A549 (cell line): Measurements from ENCODE around the gene OBP2A.

Experiments used
- CBX2 ChIP-seq: fragments of 200-600 bp; sonication (generic); IDR thresholded peaks from 2 replicates; pipeline ENCODE4 v1.6.1; 2016; ENCODE audit warnings: low read depth, mild to moderate bottlenecking, borderline replicate concordance
- CEBPB ChIP-seq, 2 experiments: fragments of >200 bp in 1 of 2; sonication (Bioruptor Twin) in 1 of 2; formaldehyde crosslinking in 1 of 2; IDR thresholded peaks; 2 replicates each; pipeline ENCODE4 v1.6.1; 2012 to 2016
- CHD4 ChIP-seq: fragments of 200-600 bp; sonication (generic); IDR thresholded peaks from 2 replicates; pipeline ENCODE4 v1.6.1; 2016; ENCODE audit warnings: antibody characterized with exemption, mild to moderate bottlenecking, borderline replicate concordance
- EHF ChIP-seq: fragments of 250-450 bp; sonication (Bioruptor Pico); IDR thresholded peaks from 2 replicates; pipeline ENCODE4 v1.5.0; 2020; ENCODE audit warnings: mild to moderate bottlenecking
- JUNB ChIP-seq: fragments of >200 bp; sonication (Bioruptor Twin); formaldehyde crosslinking; IDR thresholded peaks from 2 replicates; pipeline ENCODE4 v1.6.1; 2016
- MYC ChIP-seq: IDR thresholded peaks from 2 replicates; pipeline ENCODE4 v1.6.1; 2012; ENCODE audit warnings: mild to moderate bottlenecking, inconsistent platforms, low read length, improper control_type of control experiment, borderline replicate concordance
- POLR2A ChIP-seq: IDR thresholded peaks from 2 replicates; pipeline ENCODE4 v1.6.1; 2012; ENCODE audit warnings: mild to moderate bottlenecking, low read length
- RFX5 ChIP-seq: fragments of 450-650 bp; IDR thresholded peaks from 2 replicates; pipeline ENCODE4 v1.7.1; 2014; ENCODE audit warnings: antibody characterized with exemption, mild to moderate bottlenecking, moderate library complexity
- SMC3 ChIP-seq: fragments of >200 bp; sonication (Bioruptor Twin); formaldehyde crosslinking; IDR thresholded peaks from 3 replicates; pipeline ENCODE4 v1.6.1; 2018; ENCODE audit warnings: inconsistent platforms
- TFCP2L1 ChIP-seq: fragments of 250-450 bp; sonication (Bioruptor Pico); IDR thresholded peaks from 2 replicates; pipeline ENCODE4 v1.5.0; 2021; ENCODE audit warnings: mild to moderate bottlenecking
- TF ChIP-seq, protein P1 (sequence below): fragments of >200 bp; sonication (Bioruptor Twin); formaldehyde crosslinking; IDR thresholded peaks from 3 replicates; pipeline ENCODE4 v1.5.1; 2016
- TF ChIP-seq, protein P2 (sequence below): fragments of 200-600 bp; sonication (generic); IDR thresholded peaks from 2 replicates; pipeline ENCODE4 v1.6.1; 2016; ENCODE audit warnings: antibody characterized with exemption, mild to moderate bottlenecking, moderate library complexity
- TF ChIP-seq, protein P3 (sequence below): fragments of 450-650 bp; IDR thresholded peaks from 2 replicates; pipeline ENCODE4 v1.6.1; 2014; ENCODE audit warnings: antibody characterized with exemption
- TF ChIP-seq, protein P4 (sequence below): fragments of >200 bp; sonication (Bioruptor Twin); formaldehyde crosslinking; IDR thresholded peaks from 3 replicates; pipeline ENCODE4 v1.6.1; 2016

DNA sequence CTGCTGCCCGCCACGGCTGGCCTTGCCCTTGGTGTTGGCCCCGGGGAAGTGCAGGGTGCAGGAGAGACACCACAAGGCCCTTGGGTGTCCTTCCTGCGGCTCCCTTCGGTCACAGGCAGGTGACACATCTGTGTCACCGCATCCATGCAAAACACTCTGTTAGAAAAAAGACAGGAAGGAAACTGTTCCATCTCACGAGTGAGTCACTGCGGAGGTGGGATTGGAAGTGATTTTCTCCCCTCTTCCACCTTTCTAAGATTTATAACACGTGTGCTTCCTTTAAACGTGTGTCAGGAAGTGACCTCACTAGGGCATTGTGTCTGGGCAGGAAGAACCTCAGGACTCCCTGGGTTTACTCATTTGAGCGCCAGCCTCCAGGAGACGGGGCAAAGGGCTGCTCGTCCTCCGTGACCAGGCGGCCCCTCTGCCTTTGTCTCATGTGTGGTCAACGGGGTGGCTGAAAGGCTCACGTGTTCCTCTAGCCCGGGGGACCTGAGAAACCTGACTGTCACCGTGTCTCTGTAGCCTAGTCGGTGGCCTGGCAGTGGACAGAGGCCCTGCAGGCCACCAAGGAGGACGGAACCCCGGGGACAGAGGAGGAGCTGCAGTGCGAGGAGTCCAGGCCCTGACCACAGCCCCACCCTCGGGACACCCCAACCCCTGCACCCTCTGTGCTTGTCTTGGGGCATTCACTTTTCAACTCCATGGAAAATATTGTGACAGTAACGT lies 29.6 kb upstream of the OBP2A start:
- TF ChIP-seq CHD4 (no peak), CBX2 (no peak), MYC (no peak), EHF (CRISPR knock-in tag) (no peak), TFCP2L1 (CRISPR knock-in tag) (no peak), RFX5 (no peak), POLR2A (no peak), CEBPB (IDR thresholded peaks at IDR 0.05) (no peak), JUNB (no peak), SMC3 (no peak)
- TF ChIP-seq, protein P1, sequence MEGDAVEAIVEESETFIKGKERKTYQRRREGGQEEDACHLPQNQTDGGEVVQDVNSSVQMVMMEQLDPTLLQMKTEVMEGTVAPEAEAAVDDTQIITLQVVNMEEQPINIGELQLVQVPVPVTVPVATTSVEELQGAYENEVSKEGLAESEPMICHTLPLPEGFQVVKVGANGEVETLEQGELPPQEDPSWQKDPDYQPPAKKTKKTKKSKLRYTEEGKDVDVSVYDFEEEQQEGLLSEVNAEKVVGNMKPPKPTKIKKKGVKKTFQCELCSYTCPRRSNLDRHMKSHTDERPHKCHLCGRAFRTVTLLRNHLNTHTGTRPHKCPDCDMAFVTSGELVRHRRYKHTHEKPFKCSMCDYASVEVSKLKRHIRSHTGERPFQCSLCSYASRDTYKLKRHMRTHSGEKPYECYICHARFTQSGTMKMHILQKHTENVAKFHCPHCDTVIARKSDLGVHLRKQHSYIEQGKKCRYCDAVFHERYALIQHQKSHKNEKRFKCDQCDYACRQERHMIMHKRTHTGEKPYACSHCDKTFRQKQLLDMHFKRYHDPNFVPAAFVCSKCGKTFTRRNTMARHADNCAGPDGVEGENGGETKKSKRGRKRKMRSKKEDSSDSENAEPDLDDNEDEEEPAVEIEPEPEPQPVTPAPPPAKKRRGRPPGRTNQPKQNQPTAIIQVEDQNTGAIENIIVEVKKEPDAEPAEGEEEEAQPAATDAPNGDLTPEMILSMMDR: no peak
- TF ChIP-seq, protein P2, sequence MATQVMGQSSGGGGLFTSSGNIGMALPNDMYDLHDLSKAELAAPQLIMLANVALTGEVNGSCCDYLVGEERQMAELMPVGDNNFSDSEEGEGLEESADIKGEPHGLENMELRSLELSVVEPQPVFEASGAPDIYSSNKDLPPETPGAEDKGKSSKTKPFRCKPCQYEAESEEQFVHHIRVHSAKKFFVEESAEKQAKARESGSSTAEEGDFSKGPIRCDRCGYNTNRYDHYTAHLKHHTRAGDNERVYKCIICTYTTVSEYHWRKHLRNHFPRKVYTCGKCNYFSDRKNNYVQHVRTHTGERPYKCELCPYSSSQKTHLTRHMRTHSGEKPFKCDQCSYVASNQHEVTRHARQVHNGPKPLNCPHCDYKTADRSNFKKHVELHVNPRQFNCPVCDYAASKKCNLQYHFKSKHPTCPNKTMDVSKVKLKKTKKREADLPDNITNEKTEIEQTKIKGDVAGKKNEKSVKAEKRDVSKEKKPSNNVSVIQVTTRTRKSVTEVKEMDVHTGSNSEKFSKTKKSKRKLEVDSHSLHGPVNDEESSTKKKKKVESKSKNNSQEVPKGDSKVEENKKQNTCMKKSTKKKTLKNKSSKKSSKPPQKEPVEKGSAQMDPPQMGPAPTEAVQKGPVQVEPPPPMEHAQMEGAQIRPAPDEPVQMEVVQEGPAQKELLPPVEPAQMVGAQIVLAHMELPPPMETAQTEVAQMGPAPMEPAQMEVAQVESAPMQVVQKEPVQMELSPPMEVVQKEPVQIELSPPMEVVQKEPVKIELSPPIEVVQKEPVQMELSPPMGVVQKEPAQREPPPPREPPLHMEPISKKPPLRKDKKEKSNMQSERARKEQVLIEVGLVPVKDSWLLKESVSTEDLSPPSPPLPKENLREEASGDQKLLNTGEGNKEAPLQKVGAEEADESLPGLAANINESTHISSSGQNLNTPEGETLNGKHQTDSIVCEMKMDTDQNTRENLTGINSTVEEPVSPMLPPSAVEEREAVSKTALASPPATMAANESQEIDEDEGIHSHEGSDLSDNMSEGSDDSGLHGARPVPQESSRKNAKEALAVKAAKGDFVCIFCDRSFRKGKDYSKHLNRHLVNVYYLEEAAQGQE: no peak
- TF ChIP-seq, protein P3, sequence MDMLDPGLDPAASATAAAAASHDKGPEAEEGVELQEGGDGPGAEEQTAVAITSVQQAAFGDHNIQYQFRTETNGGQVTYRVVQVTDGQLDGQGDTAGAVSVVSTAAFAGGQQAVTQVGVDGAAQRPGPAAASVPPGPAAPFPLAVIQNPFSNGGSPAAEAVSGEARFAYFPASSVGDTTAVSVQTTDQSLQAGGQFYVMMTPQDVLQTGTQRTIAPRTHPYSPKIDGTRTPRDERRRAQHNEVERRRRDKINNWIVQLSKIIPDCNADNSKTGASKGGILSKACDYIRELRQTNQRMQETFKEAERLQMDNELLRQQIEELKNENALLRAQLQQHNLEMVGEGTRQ: no peak
- TF ChIP-seq, protein P4, sequence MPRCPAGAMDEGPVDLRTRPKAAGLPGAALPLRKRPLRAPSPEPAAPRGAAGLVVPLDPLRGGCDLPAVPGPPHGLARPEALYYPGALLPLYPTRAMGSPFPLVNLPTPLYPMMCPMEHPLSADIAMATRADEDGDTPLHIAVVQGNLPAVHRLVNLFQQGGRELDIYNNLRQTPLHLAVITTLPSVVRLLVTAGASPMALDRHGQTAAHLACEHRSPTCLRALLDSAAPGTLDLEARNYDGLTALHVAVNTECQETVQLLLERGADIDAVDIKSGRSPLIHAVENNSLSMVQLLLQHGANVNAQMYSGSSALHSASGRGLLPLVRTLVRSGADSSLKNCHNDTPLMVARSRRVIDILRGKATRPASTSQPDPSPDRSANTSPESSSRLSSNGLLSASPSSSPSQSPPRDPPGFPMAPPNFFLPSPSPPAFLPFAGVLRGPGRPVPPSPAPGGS: no peak
